GM23338 (cell line): Measurements from ENCODE around the gene IRX2. TPM values are rescaled to one million over a fixed set of nuclear protein-coding genes. Genes with fewer than 3 reads are reported as not detected.
A peak's percentile ranks its signal among the peaks of the same experiment; 100 is the strongest.

ENCODE experiments used
- ATAC-seq: fragments of 200-7000 bp; cut with Tn5 transposase; 3 replicates; pipeline ENCODE4 v1.9.1; 2020
- DNase-seq: peaks from one replicate; pipeline ENCODE4 v3.0.0-alpha.2; 2015; ENCODE audit warnings: low spot score
- H2AFZ ChIP-seq: fragments of 200-600 bp; sonication (generic); 2 replicates; pipeline ENCODE4 v1.8.0; 2016; ENCODE audit warnings: antibody characterized with exemption, mild to moderate bottlenecking, moderate library complexity
- H3F3A ChIP-seq: fragments of 200-600 bp; sonication (generic); replicated peaks from 2 replicates; pipeline ENCODE4 v1.8.0; 2017; ENCODE audit warnings: antibody characterized with exemption, mixed run types, low read depth
- H3K27ac ChIP-seq: fragments of 200-600 bp; sonication (generic); 2 replicates; pipeline ENCODE4 v1.6.1; 2016; ENCODE audit warnings: low read depth
- H3K27me3 ChIP-seq: fragments of 200-600 bp; sonication (generic); 2 replicates; pipeline ENCODE4 v1.8.0; 2016; ENCODE audit warnings: mild to moderate bottlenecking, mixed run types, moderate library complexity; ENCODE audit not compliant: insufficient read depth
- H3K36me3 ChIP-seq: fragments of 200-600 bp; sonication (generic); 2 replicates; pipeline ENCODE4 v1.8.0; 2016; ENCODE audit warnings: mild to moderate bottlenecking; ENCODE audit not compliant: insufficient read depth
- H3K4me1 ChIP-seq: fragments of 200-600 bp; sonication (generic); 2 replicates; pipeline ENCODE4 v1.8.0; 2016; ENCODE audit warnings: mild to moderate bottlenecking, moderate library complexity; ENCODE audit not compliant: insufficient read depth
- H3K4me2 ChIP-seq: fragments of 200-600 bp; sonication (generic); 2 replicates; pipeline ENCODE4 v1.7.1; 2017; ENCODE audit warnings: mixed run types
- H3K4me3 ChIP-seq: fragments of 200-600 bp; sonication (generic); 2 replicates; pipeline ENCODE4 v1.6.1; 2016; ENCODE audit warnings: mixed run types
- H3K79me2 ChIP-seq: fragments of 200-600 bp; sonication (generic); replicated peaks from 2 replicates; pipeline ENCODE4 v1.8.0; 2017; ENCODE audit warnings: mild to moderate bottlenecking; ENCODE audit not compliant: insufficient read depth
- H3K9me2 ChIP-seq: fragments of 200-600 bp; sonication (generic); 2 replicates; pipeline ENCODE4 v1.8.0; 2017; ENCODE audit not compliant: insufficient read depth
- H4K20me1 ChIP-seq: fragments of 200-600 bp; sonication (generic); replicated peaks from 2 replicates; pipeline ENCODE4 v1.8.0; 2017; ENCODE audit warnings: mild to moderate bottlenecking; ENCODE audit not compliant: insufficient read depth
- H3K27ac Mint-ChIP-seq: 2 replicates; pipeline ENCODE4 v1.8.0; 2020; ENCODE audit warnings: inconsistent platforms, mild to moderate bottlenecking, moderate library complexity, mixed read lengths
- H3K27me3 Mint-ChIP-seq: 3 replicates; pipeline ENCODE4 v1.8.0; 2022; ENCODE audit warnings: low read depth, mild to moderate bottlenecking, moderate library complexity, mixed read lengths, inconsistent platforms; ENCODE audit not compliant: insufficient read depth, poor library complexity
- H3K36me3 Mint-ChIP-seq: 3 replicates; pipeline ENCODE4 v1.8.0; 2021; ENCODE audit warnings: low read depth, mild to moderate bottlenecking, inconsistent platforms, moderate library complexity, mixed read lengths
- H3K4me1 Mint-ChIP-seq: 3 replicates; pipeline ENCODE4 v1.8.0; 2020; ENCODE audit warnings: mild to moderate bottlenecking, inconsistent platforms, mixed read lengths
- H3K4me3 Mint-ChIP-seq: 3 replicates; pipeline ENCODE4 v1.8.0; 2021; ENCODE audit warnings: moderate library complexity, mild to moderate bottlenecking, inconsistent platforms, mixed read lengths
- H3K9me3 Mint-ChIP-seq: 3 replicates; pipeline ENCODE4 v1.8.0; 2020; ENCODE audit warnings: moderate library complexity, mild to moderate bottlenecking, inconsistent platforms, mixed read lengths
- CREB1 ChIP-seq: fragments of 250-450 bp; sonication (Bioruptor Pico); IDR thresholded peaks from 2 replicates; pipeline ENCODE4 v1.5.0; 2020; ENCODE audit warnings: low read depth, mild to moderate bottlenecking, moderate library complexity
- ETS1 ChIP-seq: IDR thresholded peaks from 2 replicates; pipeline ENCODE4 v1.6.1; 2016; ENCODE audit warnings: antibody characterized with exemption
- EZH2 ChIP-seq: fragments of 200-600 bp; sonication (generic); IDR thresholded peaks from one replicate; pipeline ENCODE4 v1.8.0; 2017; ENCODE audit warnings: antibody characterized with exemption, mild to moderate bottlenecking, low read depth; ENCODE audit not compliant: unreplicated experiment
- EZH2phosphoT487 ChIP-seq: fragments of 200-600 bp; sonication (generic); IDR thresholded peaks from one replicate; pipeline ENCODE4 v1.8.1; 2018; ENCODE audit warnings: antibody characterized with exemption; ENCODE audit not compliant: unreplicated experiment
- NANOG ChIP-seq: IDR thresholded peaks from 2 replicates; pipeline ENCODE4 v1.6.1; 2016; ENCODE audit warnings: antibody characterized with exemption, borderline replicate concordance
- POLR2AphosphoS5 ChIP-seq: IDR thresholded peaks from 2 replicates; pipeline ENCODE4 v1.6.1; 2016; ENCODE audit warnings: antibody characterized with exemption, low read depth
- REST ChIP-seq: IDR thresholded peaks from one replicate; pipeline ENCODE4 v1.6.1; 2018; ENCODE audit warnings: antibody characterized with exemption; ENCODE audit not compliant: unreplicated experiment
- ZNF114 ChIP-seq: fragments of 250-450 bp; sonication (Bioruptor Pico); IDR thresholded peaks from 2 replicates; pipeline ENCODE4 v1.5.0; 2020; ENCODE audit warnings: mild to moderate bottlenecking, moderate library complexity
- ZNF462 ChIP-seq: fragments of 250-450 bp; sonication (Bioruptor Pico); IDR thresholded peaks from 2 replicates; pipeline ENCODE4 v1.5.0; 2020; ENCODE audit warnings: mild to moderate bottlenecking, moderate library complexity
- polyA plus RNA-seq: library from polyadenylated mRNA; unstranded; fragments of >200 nt; fragmentation: Nextera tagmentation; extraction: Ambion mirVana; gene quantifications from 2 replicates; pipeline ENCODE4 v1.2.1, GENCODE V29; 2016
- total RNA-seq: library from RNA; depleted of rRNA; stranded (reverse); fragments of >200 nt; shearing (Covaris generic); gene quantifications from 2 replicates; pipeline ENCODE4 v1.2.3, GENCODE V29; 2014

IRX2 gene
- total and polyA plus RNA-seq, 2 experiments from 2014 or later: 13.6 to 25.3 TPM

- peaks cover 99% of the 10 kb centered on the region for H3K27me3 ChIP-seq
- ATAC-seq: peak; percentile 18
These were observed 11.2 kb downstream of the IRX2 start for GRCh38 chr5:2740051-2740875.

More at GRCh38 chr5:2740051-2740875, 11.2 kb downstream of the IRX2 start:
- H3K4me1 ChIP-seq: peaks cover 48% of the 10 kb centered on the region
- Mint-ChIP-seq H3K9me3 (peaks cover 3% of the 10 kb centered on the region; the same call in 1 of the 3 replicates), H3K4me3 (0 out of 3 replicates have a peak overlapping the region, but pooled peaks have one; percentile 3), H3K27ac (no peak overlapping the region), H3K36me3 (peaks cover 19% of the 10 kb centered on the region; the same call in 2 of the 3 replicates), H3K27me3 (peaks cover 77% of the 10 kb centered on the region), H3K4me1 (peaks cover 39% of the 10 kb centered on the region)
- peaks cover 5% of the 10 kb centered on the region; the same call in 1 of the 2 replicates for H3F3A ChIP-seq
- peak; percentile 84 for TF ChIP-seq EZH2
- TF ChIP-seq ZNF114: no peak
- no peak for TF ChIP-seq NANOG
- no peak for TF ChIP-seq POLR2AphosphoS5
- TF ChIP-seq EZH2phosphoT487: peak; percentile 62
- no peak for TF ChIP-seq CREB1 (CRISPR knock-in tag)
- TF ChIP-seq ZNF462 (CRISPR knock-in tag): no peak
- no peak for TF ChIP-seq ETS1
- TF ChIP-seq REST: no peak
- H3K36me3 ChIP-seq: 0 out of 2 replicates have a peak, but pooled peaks cover 3% of the 10 kb centered on the region
- DNase-seq: peak; percentile 49
- peak overlapping the region; percentile 78; the same call in 1 of the 2 replicates for H3K4me2 ChIP-seq
- H4K20me1 ChIP-seq: peaks cover 25% of the 10 kb centered on the region
- no peak overlapping the region; the same call in 1 of the 2 replicates for H2AFZ ChIP-seq
- H3K79me2 ChIP-seq: peaks cover 9% of the 10 kb centered on the region; the same call in 1 of the 2 replicates
- H3K27ac ChIP-seq: no peak overlapping the region
- no peaks in the 10 kb centered on the region for H3K9me2 ChIP-seq
- H3K4me3 ChIP-seq: peak overlapping the region; percentile 53
